22Rv1 (cell line): Measurements from ENCODE around the gene DNLZ.

ENCODE experiments used
- H3K27ac ChIP-seq: fragments of 450-650 bp; 2 replicates; pipeline ENCODE4 v1.5.1; 2017
- CTCF ChIP-seq: fragments of 450-650 bp; IDR thresholded peaks from 2 replicates; pipeline ENCODE4 v1.5.1; 2017; ENCODE audit warnings: mild to moderate bottlenecking
- ZFX ChIP-seq: fragments of 450-650 bp; IDR thresholded peaks from 2 replicates; pipeline ENCODE4 v1.6.1; 2017; ENCODE audit warnings: antibody characterized with exemption, borderline replicate concordance

Gene DNLZ

GRCh38 chr9:136362450-136362784 is 1.1 kb downstream of the DNLZ start:
- H3K27ac ChIP-seq = peak overlapping the region; percentile 94; the same call in 1 of the 2 replicates
- no peak for TF ChIP-seq CTCF
- no peak for TF ChIP-seq ZFX

- TF ChIP-seq ZFX (no peak), CTCF (no peak)
- no peak overlapping the region for H3K27ac ChIP-seq
Measured at GRCh38 chr9:136361754-136362449, 1.6 kb downstream of the DNLZ start.

DNA sequence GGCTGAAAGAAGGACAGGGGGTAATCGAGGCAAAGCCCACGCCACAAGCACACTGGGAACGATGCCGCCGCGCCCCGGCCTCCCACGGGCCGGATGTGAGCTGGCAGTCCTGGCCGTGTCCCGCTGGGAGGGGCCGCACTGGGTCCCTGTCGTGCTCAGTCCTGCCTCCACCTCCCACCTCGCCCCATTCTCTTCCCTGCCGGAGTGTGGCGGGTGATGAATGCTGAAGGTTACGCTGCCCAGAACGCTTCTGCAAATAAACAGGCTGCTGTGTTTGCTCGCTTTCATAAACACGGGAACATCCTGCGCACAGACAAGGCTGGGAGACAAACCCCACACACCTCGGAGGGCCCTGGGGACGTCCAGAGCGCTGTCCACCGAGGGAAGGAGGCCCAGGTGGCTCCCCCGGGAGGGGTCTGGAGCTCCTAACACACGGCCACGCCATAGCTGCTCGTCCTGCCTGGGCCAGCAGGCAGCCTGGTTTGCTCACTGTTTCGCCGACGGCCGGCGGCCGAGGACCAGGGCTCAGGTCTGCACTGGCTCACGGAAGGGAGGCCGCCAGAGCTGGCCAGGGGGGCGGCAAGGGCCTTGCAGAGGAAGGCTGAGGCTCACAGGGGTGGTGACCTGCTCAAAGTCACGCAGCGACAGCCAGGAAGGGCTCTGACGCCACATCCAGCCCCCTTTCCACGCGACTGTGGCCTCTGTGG is 2.3 kb downstream of the DNLZ start:
- H3K27ac ChIP-seq = no peak overlapping the region
- TF ChIP-seq CTCF (no peak), ZFX (no peak)

DNA sequence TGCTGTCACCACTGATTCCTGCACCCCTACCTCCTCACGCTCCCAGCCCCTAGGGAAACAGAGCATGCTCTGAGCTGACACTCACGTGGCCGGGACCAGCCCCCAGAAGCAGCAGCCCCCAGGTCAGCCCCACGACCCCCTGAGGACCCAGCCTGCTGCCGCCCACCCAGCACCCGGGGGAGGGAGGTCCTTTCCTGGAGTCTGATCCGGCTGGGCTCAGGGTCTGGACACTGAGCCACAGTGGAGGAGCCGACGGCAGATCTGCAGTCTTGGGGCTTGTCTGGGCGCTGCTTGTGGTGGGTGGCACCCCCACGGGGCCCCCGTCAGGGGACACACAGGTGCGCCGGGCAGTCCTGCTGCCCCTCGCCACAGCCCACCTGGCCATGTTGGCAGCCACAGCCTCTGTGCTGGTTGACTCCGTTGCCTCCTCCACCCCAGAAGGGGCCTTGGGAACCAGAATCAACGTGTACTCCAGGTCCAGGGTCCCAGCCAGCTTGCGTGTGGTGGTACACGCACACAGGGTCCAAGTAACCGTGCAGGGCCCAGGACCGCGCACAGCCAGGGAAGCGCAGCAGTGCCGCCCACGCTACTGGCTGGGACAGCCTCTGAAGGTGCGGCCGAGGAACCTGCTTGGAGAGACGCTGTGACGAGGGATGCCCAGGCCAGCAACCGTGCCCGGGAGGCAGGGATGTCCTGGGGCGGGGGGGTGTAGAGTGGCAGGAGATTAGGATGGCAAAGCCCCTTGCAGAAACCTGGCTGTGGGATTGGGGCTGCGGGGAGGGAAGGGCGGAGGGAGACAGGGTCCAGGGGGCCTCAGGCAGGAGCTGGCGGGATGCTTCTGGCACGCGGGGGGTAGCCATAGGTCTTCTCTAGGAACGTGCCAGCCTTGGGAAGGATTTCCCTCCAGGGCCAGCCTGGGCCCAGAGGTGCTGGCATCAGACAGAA is 3.5 kb downstream of the DNLZ start:
- TF ChIP-seq ZFX (no peak), CTCF (no peak)
- H3K27ac ChIP-seq = no peak overlapping the region

GRCh38 chr9:136358888-136359287 is 4.7 kb downstream of the DNLZ start:
- no peak overlapping the region for H3K27ac ChIP-seq
- TF ChIP-seq CTCF = no peak
- no peak for TF ChIP-seq ZFX

- H3K27ac ChIP-seq = no peak overlapping the region
- TF ChIP-seq ZFX (no peak), CTCF (no peak)
Measured at GRCh38 chr9:136358016-136358415, 5.5 kb downstream of the DNLZ start.

DNA sequence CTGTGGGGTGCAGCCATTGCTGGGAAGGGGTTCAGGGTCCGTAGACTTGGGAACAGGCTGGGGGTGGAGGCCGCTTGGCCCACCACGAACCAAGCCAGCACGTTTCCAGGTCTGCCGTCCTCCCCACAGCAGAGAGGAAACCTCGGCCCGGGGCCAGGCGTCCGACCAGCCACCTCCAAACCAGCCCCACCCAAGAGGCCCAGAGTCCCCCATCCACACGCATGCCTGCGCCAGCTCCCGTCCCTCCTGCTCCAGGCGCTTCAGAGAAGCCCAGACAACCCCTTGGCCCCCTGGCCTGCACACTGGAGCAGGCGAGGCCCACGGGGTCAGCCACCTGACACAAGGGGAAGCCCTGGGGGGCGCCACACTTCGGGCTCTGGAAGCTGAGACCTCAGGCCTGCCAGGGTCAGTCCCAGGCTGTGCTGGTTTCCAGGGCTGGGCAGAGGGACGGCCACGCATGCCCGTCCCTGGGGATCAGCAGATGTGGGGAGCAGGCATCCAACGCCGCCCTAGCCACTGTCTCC is 6.3 kb downstream of the DNLZ start:
- no peak overlapping the region for H3K27ac ChIP-seq
- TF ChIP-seq ZFX = no peak
- no peak for TF ChIP-seq CTCF
